Lower leg skin (tissue), 3 donors: ENCODE results near the gene MYG1.

ENCODE experiments used
- CTCF ChIP-seq, 3 donors: fragments of 450-650 bp; IDR thresholded peaks; one replicate each; pipeline ENCODE4 v1.5.1; 2016; ENCODE audit warnings: antibody characterized with exemption in 3 of 3, mild to moderate bottlenecking in 3 of 3, moderate library complexity in 2 of 3
- POLR2A ChIP-seq, 2 donors: fragments of 450-650 bp; IDR thresholded peaks; one replicate each; pipeline ENCODE4 v1.6.1; 2016 to 2017; ENCODE audit warnings: antibody characterized with exemption in 2 of 2, mild to moderate bottlenecking in 1 of 2, moderate library complexity in 1 of 2

- TF ChIP-seq CTCF (IDR thresholded peaks at IDR 0.05) (no peak), POLR2A (IDR thresholded peaks at IDR 0.05) (no peak)
These were observed 46.2 kb upstream of the MYG1 start for GRCh38 chr12:53253298-53253697.
